MM.1S (cell line): ENCODE measurements around the gene MYO9B.
A peak's percentile ranks its signal among the peaks of the same experiment; 100 is the strongest.

Experiments used
- DNase-seq: peaks from one replicate; pipeline ENCODE4 v3.0.0-alpha.2; 2015
- H2AFZ ChIP-seq: fragments of 300-600 bp; sonication (generic); 2 replicates; pipeline ENCODE4 v1.6.0; 2016; ENCODE audit warnings: antibody characterized with exemption, low read length
- H3F3A ChIP-seq: fragments of 300-600 bp; sonication (generic); 2 replicates; pipeline ENCODE4 v1.6.1; 2016; ENCODE audit warnings: mild to moderate bottlenecking, antibody characterized with exemption, low read length, moderate library complexity, mixed read lengths; ENCODE audit not compliant: insufficient read depth
- H3K27ac ChIP-seq: fragments of 300-600 bp; sonication (generic); 2 replicates; pipeline ENCODE4 v1.5.1; 2016; ENCODE audit warnings: mild to moderate bottlenecking, low read length
- H3K27me3 ChIP-seq: fragments of 300-600 bp; sonication (generic); replicated peaks from 2 replicates; pipeline ENCODE4 v1.6.0; 2016; ENCODE audit warnings: low read length; ENCODE audit not compliant: insufficient read depth
- H3K36me3 ChIP-seq: fragments of 300-600 bp; sonication (generic); replicated peaks from 2 replicates; pipeline ENCODE4 v1.6.1; 2016; ENCODE audit warnings: mild to moderate bottlenecking, low read length, mixed read lengths; ENCODE audit not compliant: insufficient read depth
- H3K4me1 ChIP-seq: fragments of 300-600 bp; sonication (generic); 2 replicates; pipeline ENCODE4 v1.6.1; 2016; ENCODE audit warnings: low read length, mixed read lengths
- H3K4me2 ChIP-seq: fragments of 300-600 bp; sonication (generic); 2 replicates; pipeline ENCODE4 v1.6.0; 2016; ENCODE audit warnings: low read depth, low read length
- H3K4me3 ChIP-seq: fragments of 300-600 bp; sonication (generic); 2 replicates; pipeline ENCODE4 v1.5.1; 2016; ENCODE audit warnings: low read length, mixed read lengths
- H3K79me2 ChIP-seq: fragments of 300-600 bp; sonication (generic); 2 replicates; pipeline ENCODE4 v1.6.1; 2016; ENCODE audit warnings: mixed run types, low read length, mixed read lengths
- H3K9ac ChIP-seq: fragments of 300-600 bp; sonication (generic); 2 replicates; pipeline ENCODE4 v1.6.1; 2016; ENCODE audit warnings: low read length, mixed read lengths
- H3K9me2 ChIP-seq: fragments of 300-600 bp; sonication (generic); replicated peaks from 2 replicates; pipeline ENCODE4 v1.6.1; 2016; ENCODE audit warnings: mild to moderate bottlenecking, low read length, mixed read lengths; ENCODE audit not compliant: insufficient read depth
- H3K9me3 ChIP-seq: fragments of 300-600 bp; sonication (generic); replicated peaks from 2 replicates; pipeline ENCODE4 v1.6.1; 2016; ENCODE audit warnings: mild to moderate bottlenecking, low read length, mixed read lengths; ENCODE audit not compliant: insufficient read depth
- H4K20me1 ChIP-seq: fragments of 300-600 bp; sonication (generic); 2 replicates; pipeline ENCODE4 v1.6.1; 2016; ENCODE audit warnings: mild to moderate bottlenecking, low read length, moderate library complexity, mixed read lengths; ENCODE audit not compliant: insufficient read depth
- EZH2 ChIP-seq: fragments of 300-600 bp; sonication (generic); optimal IDR thresholded peaks from 2 replicates; pipeline ENCODE3; 2017; ENCODE audit warnings: low read depth, mild to moderate bottlenecking, antibody characterized with exemption, low read length, mixed read lengths
- EZH2phosphoT487 ChIP-seq: fragments of 300-600 bp; sonication (generic); IDR thresholded peaks from 2 replicates; pipeline ENCODE4 v1.6.1; 2018; ENCODE audit warnings: antibody characterized with exemption, low read length
- TF ChIP-seq, protein P1 (sequence below): fragments of 300-600 bp; sonication (generic); IDR thresholded peaks from 2 replicates; pipeline ENCODE4 v1.5.1; 2016; ENCODE audit warnings: antibody characterized with exemption, low read length, mixed read lengths

The MYO9B gene

DNA sequence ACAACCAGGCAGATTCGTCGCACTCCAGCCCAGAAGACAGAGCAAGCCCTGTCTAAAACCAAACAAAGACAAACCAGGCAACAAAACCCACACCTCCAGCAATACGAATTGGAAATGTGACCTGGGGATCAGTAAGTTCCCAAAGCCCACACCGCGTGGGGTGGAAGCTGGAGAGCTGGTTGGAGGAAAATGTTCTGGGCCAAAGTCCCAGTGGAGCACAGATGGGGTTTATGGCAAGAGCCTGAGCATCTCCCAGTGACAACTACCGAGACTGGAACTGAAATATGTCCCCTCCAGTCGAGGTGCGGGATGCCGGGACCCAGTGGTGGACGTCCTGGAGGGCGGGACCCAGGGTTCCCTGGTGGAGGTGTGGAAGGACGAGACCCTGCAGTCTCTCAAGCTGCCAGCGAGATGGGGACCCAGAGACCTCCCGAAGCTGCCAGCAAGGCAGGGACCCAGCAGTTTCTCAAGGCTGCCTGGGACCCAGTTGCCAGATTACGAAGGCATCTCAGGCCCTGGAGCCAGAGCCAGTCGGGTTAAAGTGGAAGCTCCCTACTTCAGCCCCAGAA, 26.6 kb upstream of the MYO9B start:
- H3K4me1 ChIP-seq, result no peaks in the 10 kb centered on the region
- H4K20me1 ChIP-seq, result no peaks in the 10 kb centered on the region
- H3K4me3 ChIP-seq, result no peak overlapping the region
- no peak overlapping the region for H3K27ac ChIP-seq
- no peak overlapping the region for H3K4me2 ChIP-seq
- H3K9me3 ChIP-seq, result no peaks in the 10 kb centered on the region
- TF ChIP-seq, protein P1, sequence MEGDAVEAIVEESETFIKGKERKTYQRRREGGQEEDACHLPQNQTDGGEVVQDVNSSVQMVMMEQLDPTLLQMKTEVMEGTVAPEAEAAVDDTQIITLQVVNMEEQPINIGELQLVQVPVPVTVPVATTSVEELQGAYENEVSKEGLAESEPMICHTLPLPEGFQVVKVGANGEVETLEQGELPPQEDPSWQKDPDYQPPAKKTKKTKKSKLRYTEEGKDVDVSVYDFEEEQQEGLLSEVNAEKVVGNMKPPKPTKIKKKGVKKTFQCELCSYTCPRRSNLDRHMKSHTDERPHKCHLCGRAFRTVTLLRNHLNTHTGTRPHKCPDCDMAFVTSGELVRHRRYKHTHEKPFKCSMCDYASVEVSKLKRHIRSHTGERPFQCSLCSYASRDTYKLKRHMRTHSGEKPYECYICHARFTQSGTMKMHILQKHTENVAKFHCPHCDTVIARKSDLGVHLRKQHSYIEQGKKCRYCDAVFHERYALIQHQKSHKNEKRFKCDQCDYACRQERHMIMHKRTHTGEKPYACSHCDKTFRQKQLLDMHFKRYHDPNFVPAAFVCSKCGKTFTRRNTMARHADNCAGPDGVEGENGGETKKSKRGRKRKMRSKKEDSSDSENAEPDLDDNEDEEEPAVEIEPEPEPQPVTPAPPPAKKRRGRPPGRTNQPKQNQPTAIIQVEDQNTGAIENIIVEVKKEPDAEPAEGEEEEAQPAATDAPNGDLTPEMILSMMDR, result no peak
- no peak for TF ChIP-seq EZH2
- TF ChIP-seq EZH2phosphoT487, result no peak
- H3K9me2 ChIP-seq, result no peaks in the 10 kb centered on the region
- no peaks in the 10 kb centered on the region for H3K79me2 ChIP-seq
- no peaks in the 10 kb centered on the region; the same call in 1 of the 2 replicates for H3K27me3 ChIP-seq
- no peaks in the 10 kb centered on the region for H3K36me3 ChIP-seq
- H2AFZ ChIP-seq, result no peak overlapping the region
- no peak for DNase-seq
- H3F3A ChIP-seq, result no peaks in the 10 kb centered on the region
- H3K9ac ChIP-seq, result no peak overlapping the region

DNA sequence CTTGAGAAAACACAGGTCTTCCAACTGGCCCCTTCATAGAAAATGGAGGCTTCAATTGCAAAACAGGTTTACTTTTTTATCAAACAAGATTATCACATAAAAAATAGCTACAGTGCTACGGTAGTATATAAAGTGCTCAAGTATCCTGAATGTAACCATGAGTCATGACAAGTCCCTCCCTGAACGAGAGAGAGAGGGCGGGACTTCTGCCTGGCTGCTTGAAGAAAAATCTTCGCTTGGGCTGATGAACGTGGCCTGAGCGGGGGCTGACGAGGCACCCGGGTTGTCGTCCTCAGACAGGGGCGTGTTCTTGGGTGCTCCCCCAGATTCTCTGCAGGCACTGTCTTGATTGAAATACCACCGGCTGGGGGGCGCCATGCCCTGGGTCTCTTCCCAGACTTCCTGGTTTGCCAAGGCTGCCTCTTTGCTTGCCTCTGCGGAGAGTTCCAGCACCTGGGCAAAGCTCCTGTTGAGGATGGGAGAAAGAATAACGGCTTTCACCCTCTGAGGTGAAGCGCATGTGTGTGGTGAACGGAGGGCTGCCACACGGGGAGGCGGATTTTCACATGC, 25.8 kb upstream of the MYO9B start:
- H3K36me3 ChIP-seq, result no peaks in the 10 kb centered on the region
- no peak overlapping the region for H3K4me3 ChIP-seq
- no peaks in the 10 kb centered on the region for H3K9me3 ChIP-seq
- H3K4me1 ChIP-seq, result no peaks in the 10 kb centered on the region
- DNase-seq, result no peak
- H3F3A ChIP-seq, result no peaks in the 10 kb centered on the region
- H4K20me1 ChIP-seq, result no peaks in the 10 kb centered on the region
- H3K27ac ChIP-seq, result no peak overlapping the region
- H3K9me2 ChIP-seq, result no peaks in the 10 kb centered on the region
- H3K9ac ChIP-seq, result no peak overlapping the region
- H2AFZ ChIP-seq, result no peak overlapping the region
- no peak overlapping the region for H3K4me2 ChIP-seq
- no peaks in the 10 kb centered on the region for H3K79me2 ChIP-seq
- H3K27me3 ChIP-seq, result no peaks in the 10 kb centered on the region
- TF ChIP-seq, protein P1, result no peak
- no peak for TF ChIP-seq EZH2
- TF ChIP-seq EZH2phosphoT487, result no peak

DNA sequence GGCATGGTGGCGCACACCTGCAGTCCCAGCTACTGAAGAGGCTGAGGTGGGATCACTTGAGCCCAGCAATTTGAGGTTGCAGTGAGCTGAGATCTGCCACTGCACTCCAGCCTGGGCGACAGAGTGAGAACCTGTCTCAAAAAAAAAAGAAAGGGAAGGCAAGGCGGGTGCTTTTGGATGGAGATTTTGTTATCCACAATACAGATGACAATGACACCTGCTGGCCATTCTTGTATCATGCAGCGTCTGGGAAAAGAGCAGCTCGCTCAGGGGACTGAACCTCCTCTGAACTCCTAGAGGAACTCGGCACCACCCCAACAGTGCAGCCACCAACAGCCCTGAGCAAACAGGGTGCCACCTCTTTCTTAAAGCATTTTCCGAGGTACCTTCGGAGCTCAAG, 23.1 kb upstream of the MYO9B start:
- Histone ChIP-seq H3K4me3 (no peak overlapping the region), H3K9me3 (no peaks in the 10 kb centered on the region), H3K9me2 (no peaks in the 10 kb centered on the region), H3F3A (no peaks in the 10 kb centered on the region), H2AFZ (no peak overlapping the region), H3K9ac (no peak overlapping the region), H4K20me1 (no peaks in the 10 kb centered on the region), H3K36me3 (no peaks in the 10 kb centered on the region), H3K27ac (no peak overlapping the region), H3K4me1 (no peaks in the 10 kb centered on the region), H3K27me3 (no peaks in the 10 kb centered on the region), H3K79me2 (no peaks in the 10 kb centered on the region), H3K4me2 (no peak overlapping the region)
- DNase-seq, result no peak
- TF ChIP-seq EZH2phosphoT487, result no peak
- TF ChIP-seq, protein P1, result peak; percentile 36
